Hepatocyte (in vitro differentiated cells): Measurements from ENCODE around the gene KIF25.

ENCODE experiments used
- CTCF ChIP-seq: fragments of 200-600 bp; sonication (generic); IDR thresholded peaks from 2 replicates; pipeline ENCODE4 v1.5.1; 2016; ENCODE audit warnings: antibody characterized with exemption, mild to moderate bottlenecking; ENCODE audit not compliant: poor library complexity
- EZH2 ChIP-seq: fragments of 200-600 bp; sonication (generic); IDR thresholded peaks from 2 replicates; pipeline ENCODE4 v1.6.1; 2016; ENCODE audit warnings: antibody characterized with exemption, mild to moderate bottlenecking, borderline replicate concordance

GRCh38 chr6:167995731-167996151 is 1.7 kb upstream of the KIF25 start:
- TF ChIP-seq CTCF (no peak), EZH2 (no peak)
